ENCODE data around the gene EPHA8.

The EPHA8 gene

GRCh38 chr1:22606161-22606560 lies 42.9 kb downstream of the EPHA8 start:
- no peak overlapping the region for H2AFZ ChIP-seq (ENCODE audit: low read length)
- H2BK12ac ChIP-seq (ENCODE audit: low read length) = no peak overlapping the region
- H4K91ac ChIP-seq (ENCODE audit: low read depth, low read length, poor library complexity) = no peak overlapping the region
- H3K23ac ChIP-seq (ENCODE audit: low read depth, low read length, poor library complexity) = no peak overlapping the region
- WGBS, 2 donors (ENCODE audit: extremely low coverage in 2 of 2, insufficient read length in 2 of 2, insufficient replicate concordance in 1 of 2) = no CpG with 5 or more reads among the region's 4 CpGs
- H4K8ac ChIP-seq (ENCODE audit: low read depth, low read length) = no peak overlapping the region
- H2AK5ac ChIP-seq (ENCODE audit: low read depth, low read length) = no peak overlapping the region
- no peak overlapping the region for H3K18ac ChIP-seq (ENCODE audit: low read length)
- no peak overlapping the region for H3K9ac ChIP-seq (ENCODE audit: low read depth, low read length, poor library complexity)
- no peaks in the 10 kb centered on the region for H3K36me3 ChIP-seq (replicated peaks in 1 of 2; ENCODE audit: control insufficient read depth in 2 of 2, insufficient read depth in 2 of 2, low read length in 2 of 2)
- H2BK15ac ChIP-seq (ENCODE audit: low read length) = no peak overlapping the region
- H3K4me2 ChIP-seq (ENCODE audit: insufficient read depth, low read length, poor library complexity, severe bottlenecking) = no peak overlapping the region
- H2BK5ac ChIP-seq (ENCODE audit: low read length) = no peak overlapping the region
- no peak for DNase-seq (ENCODE audit: low spot score)
- H2BK120ac ChIP-seq (ENCODE audit: low read depth, low read length) = no peak overlapping the region
- H3K79me1 ChIP-seq (ENCODE audit: low read depth, low read length) = no peaks in the 10 kb centered on the region
- H3K4me3 ChIP-seq (ENCODE audit: low read length in 2 of 2) = no peak overlapping the region
- no peaks in the 10 kb centered on the region for H3K9me3 ChIP-seq (replicated peaks in 1 of 2; ENCODE audit: control insufficient read depth in 2 of 2, insufficient read depth in 1 of 2, low read depth in 1 of 2, low read length in 2 of 2)
- H3K27me3 ChIP-seq (ENCODE audit: control insufficient read depth in 3 of 3, insufficient read depth in 3 of 3, low read depth in 1 of 3, low read length in 3 of 3) = peaks cover 0 to 72% (median 14%) of the 10 kb centered on the region in 3 experiments
- no peak overlapping the region for H3K27ac ChIP-seq (replicated peaks; ENCODE audit: low read length)
- no peak overlapping the region for H3K14ac ChIP-seq (ENCODE audit: low read length)
- no peak overlapping the region for H3K4ac ChIP-seq (ENCODE audit: low read length)
- no peaks in the 10 kb centered on the region for H3K4me1 ChIP-seq (ENCODE audit: control insufficient read depth in 2 of 2, insufficient read depth in 1 of 2, low read depth in 1 of 2, low read length in 2 of 2)

DNA sequence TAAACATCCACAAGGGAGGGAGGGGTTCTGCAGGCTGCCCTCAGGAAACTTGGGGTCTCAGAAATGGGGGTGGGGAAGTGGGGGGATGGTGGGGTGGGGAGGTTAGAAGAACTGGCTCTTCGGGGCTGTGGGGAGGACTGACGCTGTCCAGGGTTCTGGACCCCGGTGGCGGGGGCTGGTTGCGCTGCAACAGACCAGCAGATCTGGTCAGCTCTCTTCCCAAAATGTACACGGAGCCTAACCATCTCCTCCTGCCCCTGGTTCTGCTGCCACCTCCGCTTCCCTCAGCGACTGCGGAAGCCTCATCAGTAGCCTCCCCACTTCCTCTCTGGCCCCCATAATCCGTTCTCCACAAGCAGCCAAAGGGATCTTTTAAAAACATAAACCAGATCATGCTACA lies 43.9 kb downstream of the EPHA8 start:
- H3K4ac ChIP-seq (ENCODE audit: low read length) = no peak overlapping the region
- WGBS, 2 donors (ENCODE audit: extremely low coverage in 2 of 2, insufficient read length in 2 of 2, insufficient replicate concordance in 1 of 2) = no CpG with 5 or more reads among the region's 10 CpGs
- no peaks in the 10 kb centered on the region for H3K4me1 ChIP-seq (ENCODE audit: control insufficient read depth in 2 of 2, insufficient read depth in 1 of 2, low read depth in 1 of 2, low read length in 2 of 2)

GRCh38 chr1:22608361-22608760 lies 45.1 kb downstream of the EPHA8 start:
- no peak overlapping the region for H3K27ac ChIP-seq (replicated peaks; ENCODE audit: low read length)
- H3K14ac ChIP-seq (ENCODE audit: low read length) = no peak overlapping the region
- H3K4me2 ChIP-seq (ENCODE audit: insufficient read depth, low read length, poor library complexity, severe bottlenecking) = no peak overlapping the region
- no peak overlapping the region for H4K8ac ChIP-seq (ENCODE audit: low read depth, low read length)
- no peaks in the 10 kb centered on the region for H3K4me1 ChIP-seq (ENCODE audit: control insufficient read depth in 2 of 2, insufficient read depth in 1 of 2, low read depth in 1 of 2, low read length in 2 of 2)
- no peak for DNase-seq (ENCODE audit: low spot score)
- no peak overlapping the region for H4K91ac ChIP-seq (ENCODE audit: low read depth, low read length, poor library complexity)
- no peak overlapping the region for H3K4me3 ChIP-seq (ENCODE audit: low read length in 2 of 2)
- H3K36me3 ChIP-seq (replicated peaks in 1 of 2; ENCODE audit: control insufficient read depth in 2 of 2, insufficient read depth in 2 of 2, low read length in 2 of 2) = no peaks in the 10 kb centered on the region
- H2BK120ac ChIP-seq (ENCODE audit: low read depth, low read length) = no peak overlapping the region
- no peak overlapping the region for H3K4ac ChIP-seq (ENCODE audit: low read length)
- WGBS, 2 donors (ENCODE audit: extremely low coverage in 2 of 2, insufficient read length in 2 of 2, insufficient replicate concordance in 1 of 2) = no CpG with 5 or more reads among the region's 3 CpGs
- H3K18ac ChIP-seq (ENCODE audit: low read length) = no peak overlapping the region
- peaks cover 0 to 65% (median 14%) of the 10 kb centered on the region in 3 experiments for H3K27me3 ChIP-seq (ENCODE audit: control insufficient read depth in 3 of 3, insufficient read depth in 3 of 3, low read depth in 1 of 3, low read length in 3 of 3)
- H2AK5ac ChIP-seq (ENCODE audit: low read depth, low read length) = no peak overlapping the region
- no peak overlapping the region for H2BK5ac ChIP-seq (ENCODE audit: low read length)
- H2AFZ ChIP-seq (ENCODE audit: low read length) = no peak overlapping the region
- H2BK12ac ChIP-seq (ENCODE audit: low read length) = no peak overlapping the region
- no peaks in the 10 kb centered on the region for H3K9me3 ChIP-seq (replicated peaks in 1 of 2; ENCODE audit: control insufficient read depth in 2 of 2, insufficient read depth in 1 of 2, low read depth in 1 of 2, low read length in 2 of 2)
- H3K23ac ChIP-seq (ENCODE audit: low read depth, low read length, poor library complexity) = no peak overlapping the region
- no peak overlapping the region for H3K9ac ChIP-seq (ENCODE audit: low read depth, low read length, poor library complexity)
- H3K79me1 ChIP-seq (ENCODE audit: low read depth, low read length) = no peaks in the 10 kb centered on the region
- no peak overlapping the region for H2BK15ac ChIP-seq (ENCODE audit: low read length)

More for the DNA sequence above, 43.9 kb downstream of the EPHA8 start:
- H2BK120ac ChIP-seq (ENCODE audit: low read depth, low read length) = no peak overlapping the region
- H3K9ac ChIP-seq (ENCODE audit: low read depth, low read length, poor library complexity) = no peak overlapping the region
- no peak overlapping the region for H2AFZ ChIP-seq (ENCODE audit: low read length)
- no peaks in the 10 kb centered on the region for H3K36me3 ChIP-seq (replicated peaks in 1 of 2; ENCODE audit: control insufficient read depth in 2 of 2, insufficient read depth in 2 of 2, low read length in 2 of 2)
- H4K8ac ChIP-seq (ENCODE audit: low read depth, low read length) = no peak overlapping the region
- H2BK5ac ChIP-seq (ENCODE audit: low read length) = no peak overlapping the region
- H2AK5ac ChIP-seq (ENCODE audit: low read depth, low read length) = no peak overlapping the region
- no peak overlapping the region for H2BK15ac ChIP-seq (ENCODE audit: low read length)
- H3K79me1 ChIP-seq (ENCODE audit: low read depth, low read length) = no peaks in the 10 kb centered on the region
- no peaks in the 10 kb centered on the region for H3K9me3 ChIP-seq (replicated peaks in 1 of 2; ENCODE audit: control insufficient read depth in 2 of 2, insufficient read depth in 1 of 2, low read depth in 1 of 2, low read length in 2 of 2)
- H3K27ac ChIP-seq (replicated peaks; ENCODE audit: low read length) = no peak overlapping the region
- no peak for DNase-seq (ENCODE audit: low spot score)
- H3K18ac ChIP-seq (ENCODE audit: low read length) = no peak overlapping the region
- no peak overlapping the region for H3K4me3 ChIP-seq (ENCODE audit: low read length in 2 of 2)
- no peak overlapping the region for H4K91ac ChIP-seq (ENCODE audit: low read depth, low read length, poor library complexity)
- H2BK12ac ChIP-seq (ENCODE audit: low read length) = no peak overlapping the region
- H3K23ac ChIP-seq (ENCODE audit: low read depth, low read length, poor library complexity) = peak overlapping the region; percentile 23
- H3K14ac ChIP-seq (ENCODE audit: low read length) = no peak overlapping the region
- no peak overlapping the region for H3K4me2 ChIP-seq (ENCODE audit: insufficient read depth, low read length, poor library complexity, severe bottlenecking)
- peaks cover 0 to 72% (median 14%) of the 10 kb centered on the region in 3 experiments for H3K27me3 ChIP-seq (ENCODE audit: control insufficient read depth in 3 of 3, insufficient read depth in 3 of 3, low read depth in 1 of 3, low read length in 3 of 3)

- Histone ChIP-seq H2AK5ac (ENCODE audit: low read depth, low read length) (no peak overlapping the region), H4K91ac (ENCODE audit: low read depth, low read length, poor library complexity) (no peak overlapping the region), H3K36me3 (replicated peaks in 1 of 2; ENCODE audit: control insufficient read depth in 2 of 2, insufficient read depth in 2 of 2, low read length in 2 of 2) (no peaks in the 10 kb centered on the region), H2BK120ac (ENCODE audit: low read depth, low read length) (no peak overlapping the region), H4K8ac (ENCODE audit: low read depth, low read length) (no peak overlapping the region), H2BK15ac (ENCODE audit: low read length) (no peak overlapping the region), H3K4ac (ENCODE audit: low read length) (no peak overlapping the region), H3K4me3 (ENCODE audit: low read length in 2 of 2) (no peak overlapping the region), H3K4me1 (ENCODE audit: control insufficient read depth in 2 of 2, insufficient read depth in 1 of 2, low read depth in 1 of 2, low read length in 2 of 2) (no peaks in the 10 kb centered on the region), H3K27me3 (ENCODE audit: control insufficient read depth in 3 of 3, insufficient read depth in 3 of 3, low read depth in 1 of 3, low read length in 3 of 3) (peaks cover 0 to 63% (median 15%) of the 10 kb centered on the region in 3 experiments), H3K79me1 (ENCODE audit: low read depth, low read length) (no peaks in the 10 kb centered on the region), H3K14ac (ENCODE audit: low read length) (no peak overlapping the region), H3K18ac (ENCODE audit: low read length) (no peak overlapping the region), H2BK5ac (ENCODE audit: low read length) (no peak overlapping the region), H3K9me3 (replicated peaks in 1 of 2; ENCODE audit: control insufficient read depth in 2 of 2, insufficient read depth in 1 of 2, low read depth in 1 of 2, low read length in 2 of 2) (no peaks in the 10 kb centered on the region), H2BK12ac (ENCODE audit: low read length) (no peak overlapping the region), H3K23ac (ENCODE audit: low read depth, low read length, poor library complexity) (no peak overlapping the region), H3K27ac (replicated peaks; ENCODE audit: low read length) (no peak overlapping the region), H3K9ac (ENCODE audit: low read depth, low read length, poor library complexity) (no peak overlapping the region), H3K4me2 (ENCODE audit: insufficient read depth, low read length, poor library complexity, severe bottlenecking) (no peak overlapping the region), H2AFZ (ENCODE audit: low read length) (no peak overlapping the region)
- WGBS, 2 donors (ENCODE audit: extremely low coverage in 2 of 2, insufficient read length in 2 of 2, insufficient replicate concordance in 1 of 2) = no CpG with 5 or more reads among the region's 6 CpGs
- no peak for DNase-seq (ENCODE audit: low spot score)
These were observed 46.0 kb downstream of the EPHA8 start for GRCh38 chr1:22609291-22609690.

Measured in neuronal stem cell (in vitro differentiated cells).